B cell (primary cell): ENCODE measurements around the gene GSTA3.

ENCODE experiments used
- EZH2 ChIP-seq: IDR thresholded peaks from 2 replicates; pipeline ENCODE4 v1.6.1; 2012; ENCODE audit warnings: borderline replicate concordance, low read depth, mild to moderate bottlenecking, moderate library complexity, low read length; ENCODE audit not compliant: insufficient read depth, poor library complexity, severe bottlenecking
- TF ChIP-seq, protein P1 (sequence below): fragments of 200-600 bp; IDR thresholded peaks from one replicate; pipeline ENCODE4 v1.8.0; 2022; ENCODE audit warnings: antibody characterized with exemption, mild to moderate bottlenecking

DNA sequence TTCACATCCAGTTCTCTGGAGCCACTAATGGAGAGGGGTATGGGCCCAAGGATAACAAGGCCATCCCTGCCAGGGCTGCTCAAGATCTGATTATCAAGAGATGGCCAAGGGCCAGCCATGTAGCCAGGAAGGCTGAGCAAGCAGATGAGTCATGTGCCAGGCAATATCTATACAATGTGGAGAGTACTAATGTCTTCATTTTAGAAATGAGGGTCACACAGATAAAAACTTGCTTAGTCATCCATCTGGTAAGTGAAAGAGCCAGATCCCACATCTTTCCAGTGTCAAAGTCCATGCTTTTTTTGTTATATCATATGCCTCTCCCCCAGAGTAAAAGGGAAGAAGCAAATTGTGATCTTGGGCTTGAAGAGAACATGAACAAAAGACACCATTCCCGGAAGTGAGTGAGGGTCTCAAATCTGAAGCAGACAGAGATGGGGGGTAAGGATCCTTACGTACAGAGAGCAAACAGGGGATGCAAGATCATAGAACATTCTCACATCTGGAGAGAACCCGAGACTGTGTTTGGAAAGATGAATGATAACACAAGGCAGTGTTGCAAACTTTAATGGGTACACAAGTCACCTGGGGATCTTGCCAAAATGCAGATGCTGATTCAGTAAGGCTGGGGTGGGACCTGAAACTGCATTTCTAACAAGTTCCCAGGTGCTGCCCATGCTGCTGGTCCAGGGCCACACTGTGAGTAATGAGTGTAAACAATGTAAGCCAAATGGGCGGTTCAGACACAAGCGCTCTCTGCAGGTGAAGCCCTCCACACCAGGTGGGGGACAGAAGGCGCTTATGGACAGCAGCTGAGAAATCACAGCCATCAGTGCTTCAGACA, 20.0 kb upstream of the GSTA3 start:
- TF ChIP-seq, protein P1, sequence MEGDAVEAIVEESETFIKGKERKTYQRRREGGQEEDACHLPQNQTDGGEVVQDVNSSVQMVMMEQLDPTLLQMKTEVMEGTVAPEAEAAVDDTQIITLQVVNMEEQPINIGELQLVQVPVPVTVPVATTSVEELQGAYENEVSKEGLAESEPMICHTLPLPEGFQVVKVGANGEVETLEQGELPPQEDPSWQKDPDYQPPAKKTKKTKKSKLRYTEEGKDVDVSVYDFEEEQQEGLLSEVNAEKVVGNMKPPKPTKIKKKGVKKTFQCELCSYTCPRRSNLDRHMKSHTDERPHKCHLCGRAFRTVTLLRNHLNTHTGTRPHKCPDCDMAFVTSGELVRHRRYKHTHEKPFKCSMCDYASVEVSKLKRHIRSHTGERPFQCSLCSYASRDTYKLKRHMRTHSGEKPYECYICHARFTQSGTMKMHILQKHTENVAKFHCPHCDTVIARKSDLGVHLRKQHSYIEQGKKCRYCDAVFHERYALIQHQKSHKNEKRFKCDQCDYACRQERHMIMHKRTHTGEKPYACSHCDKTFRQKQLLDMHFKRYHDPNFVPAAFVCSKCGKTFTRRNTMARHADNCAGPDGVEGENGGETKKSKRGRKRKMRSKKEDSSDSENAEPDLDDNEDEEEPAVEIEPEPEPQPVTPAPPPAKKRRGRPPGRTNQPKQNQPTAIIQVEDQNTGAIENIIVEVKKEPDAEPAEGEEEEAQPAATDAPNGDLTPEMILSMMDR = no peak
- no peak for TF ChIP-seq EZH2
